GM06990 (cell line): ENCODE measurements around the gene IRF2BPL.

ENCODE experiments used
- DNase-seq: peaks from one replicate; pipeline ENCODE4 v3.0.0-alpha.2; 2011; ENCODE audit not compliant: insufficient read length; ENCODE audit errors: extremely low read depth
- H3K27me3 ChIP-seq: replicated peaks from 2 replicates; pipeline ENCODE4 v1.6.0; 2011; ENCODE audit warnings: low read length; ENCODE audit not compliant: control insufficient read depth, insufficient read depth
- H3K36me3 ChIP-seq: 2 replicates; pipeline ENCODE4 v1.5.1; 2011; ENCODE audit warnings: low read length; ENCODE audit not compliant: control insufficient read depth, insufficient read depth
- H3K4me3 ChIP-seq: replicated peaks from 2 replicates; pipeline ENCODE4 v1.5.1; 2011; ENCODE audit warnings: low read depth, mild to moderate bottlenecking, control low read depth, low read length
- CTCF ChIP-seq: IDR thresholded peaks from 2 replicates; pipeline ENCODE4 v1.5.1; 2011; ENCODE audit warnings: low read length, control low read depth, mild to moderate bottlenecking, inconsistent platforms; ENCODE audit not compliant: insufficient read depth, poor library complexity, severe bottlenecking

Gene IRF2BPL

GRCh38 chr14:77026930-77027537, 1.5 kb downstream of the IRF2BPL start:
- H3K36me3 ChIP-seq, result peaks cover 5% of the 10 kb centered on the region
- peak; percentile 58 for DNase-seq
- TF ChIP-seq CTCF, result no peak
- H3K27me3 ChIP-seq, result no peaks in the 10 kb centered on the region
- H3K4me3 ChIP-seq, result peak overlapping the region; percentile 86

- no peak for TF ChIP-seq CTCF
- H3K4me3 ChIP-seq, result peak overlapping the region; percentile 86
- H3K27me3 ChIP-seq, result no peaks in the 10 kb centered on the region
- no peak for DNase-seq
- peaks cover 5% of the 10 kb centered on the region for H3K36me3 ChIP-seq
Observed at GRCh38 chr14:77026166-77026929, 2.2 kb downstream of the IRF2BPL start.

GRCh38 chr14:77025744-77026165, 2.8 kb downstream of the IRF2BPL start:
- H3K4me3 ChIP-seq, result peak overlapping the region; percentile 38
- H3K36me3 ChIP-seq, result peaks cover 5% of the 10 kb centered on the region
- TF ChIP-seq CTCF, result no peak
- no peak for DNase-seq
- no peaks in the 10 kb centered on the region for H3K27me3 ChIP-seq

- Histone ChIP-seq H3K36me3 (peaks cover 5% of the 10 kb centered on the region), H3K4me3 (peak overlapping the region; percentile 30), H3K27me3 (no peaks in the 10 kb centered on the region)
- no peak for TF ChIP-seq CTCF
- no peak for DNase-seq
Observed at GRCh38 chr14:77024171-77024691, 4.3 kb downstream of the IRF2BPL start.

- Histone ChIP-seq H3K36me3 (peaks cover 5% of the 10 kb centered on the region), H3K27me3 (no peaks in the 10 kb centered on the region), H3K4me3 (no peak overlapping the region)
- peak; percentile 2 for TF ChIP-seq CTCF
- no peak for DNase-seq
Observed at GRCh38 chr14:77023001-77023996, 5.2 kb downstream of the IRF2BPL start.
